Measurements from ENCODE around the gene NEDD4. TPM values are rescaled to one million over a fixed set of nuclear protein-coding genes. Genes with fewer than 3 reads are reported as not detected.
A peak's percentile ranks its signal among the peaks of the same experiment; 100 is the strongest.

The NEDD4 gene
- total RNA-seq, 1 donor from 2014 or later = 28.4 TPM

DNA sequence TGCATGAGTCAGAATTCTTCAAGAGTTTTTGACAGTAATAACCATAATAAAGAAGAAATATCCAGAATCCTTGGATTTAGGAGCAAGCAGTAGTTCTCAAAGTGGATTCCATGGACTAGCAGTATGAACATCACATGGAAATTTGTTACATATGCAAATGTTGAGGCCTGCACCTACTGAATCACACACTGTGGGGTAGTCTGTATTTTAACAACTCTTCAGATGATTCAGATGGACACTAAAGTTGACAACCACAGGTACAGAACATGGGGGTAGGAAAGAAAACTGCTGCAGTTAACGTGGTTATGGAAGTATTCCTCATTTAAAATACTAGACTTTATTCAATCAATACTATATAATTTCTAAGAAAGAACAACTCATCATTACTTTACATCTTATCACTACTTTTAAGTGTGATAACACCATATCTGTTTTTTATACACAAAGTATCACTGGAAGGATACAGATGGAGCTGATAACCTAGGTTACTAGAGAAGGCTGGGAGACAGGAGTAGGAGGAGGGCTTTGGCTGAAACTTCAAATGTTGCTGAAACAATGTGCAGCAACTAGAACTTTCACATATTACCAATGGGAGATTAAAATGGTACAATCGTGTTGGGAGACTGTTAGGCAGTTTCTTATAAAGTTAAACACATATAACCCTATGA is 11.7 kb downstream of the NEDD4 start:
- TF ChIP-seq, protein P1, sequence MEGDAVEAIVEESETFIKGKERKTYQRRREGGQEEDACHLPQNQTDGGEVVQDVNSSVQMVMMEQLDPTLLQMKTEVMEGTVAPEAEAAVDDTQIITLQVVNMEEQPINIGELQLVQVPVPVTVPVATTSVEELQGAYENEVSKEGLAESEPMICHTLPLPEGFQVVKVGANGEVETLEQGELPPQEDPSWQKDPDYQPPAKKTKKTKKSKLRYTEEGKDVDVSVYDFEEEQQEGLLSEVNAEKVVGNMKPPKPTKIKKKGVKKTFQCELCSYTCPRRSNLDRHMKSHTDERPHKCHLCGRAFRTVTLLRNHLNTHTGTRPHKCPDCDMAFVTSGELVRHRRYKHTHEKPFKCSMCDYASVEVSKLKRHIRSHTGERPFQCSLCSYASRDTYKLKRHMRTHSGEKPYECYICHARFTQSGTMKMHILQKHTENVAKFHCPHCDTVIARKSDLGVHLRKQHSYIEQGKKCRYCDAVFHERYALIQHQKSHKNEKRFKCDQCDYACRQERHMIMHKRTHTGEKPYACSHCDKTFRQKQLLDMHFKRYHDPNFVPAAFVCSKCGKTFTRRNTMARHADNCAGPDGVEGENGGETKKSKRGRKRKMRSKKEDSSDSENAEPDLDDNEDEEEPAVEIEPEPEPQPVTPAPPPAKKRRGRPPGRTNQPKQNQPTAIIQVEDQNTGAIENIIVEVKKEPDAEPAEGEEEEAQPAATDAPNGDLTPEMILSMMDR (IDR thresholded peaks at IDR 0.05) = no peak
- Mint-ChIP-seq H3K36me3 (ENCODE audit: low read depth) (peaks cover 4% of the 10 kb centered on the region), H3K4me3 (ENCODE audit: unreplicated experiment) (no peak overlapping the region), H3K27me3 (ENCODE audit: low read depth) (no peaks in the 10 kb centered on the region), H3K9me3 (ENCODE audit: low read depth) (peaks cover 2% of the 10 kb centered on the region), H3K4me1 (ENCODE audit: low read depth) (peaks cover 48% of the 10 kb centered on the region), H3K27ac (ENCODE audit: unreplicated experiment) (no peak overlapping the region)
- DNase-seq (ENCODE audit: low spot score) = no peak

DNA sequence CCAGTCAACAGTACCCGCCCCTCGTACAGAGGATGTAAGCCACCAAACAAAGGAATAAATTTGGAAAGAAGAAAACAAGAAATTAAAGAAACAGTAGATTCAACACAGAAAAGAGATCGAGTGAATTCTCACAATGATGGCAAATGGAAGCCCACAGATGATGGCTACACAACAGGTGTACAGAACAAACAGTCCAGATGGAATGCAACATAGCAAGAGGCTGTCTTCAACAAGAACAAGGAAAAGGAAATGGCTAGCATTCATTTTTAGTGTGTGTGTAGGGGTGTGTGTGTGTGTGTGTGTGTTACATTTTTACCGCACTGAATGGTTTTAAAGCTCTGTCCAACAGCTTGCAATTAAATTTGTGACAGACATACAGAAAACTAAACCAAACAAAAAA is 12.9 kb downstream of the NEDD4 start:
- Mint-ChIP-seq H3K27me3 (ENCODE audit: low read depth) (no peaks in the 10 kb centered on the region), H3K4me1 (ENCODE audit: low read depth) (peaks cover 42% of the 10 kb centered on the region), H3K36me3 (ENCODE audit: low read depth) (no peaks in the 10 kb centered on the region), H3K27ac (ENCODE audit: unreplicated experiment) (no peak overlapping the region), H3K4me3 (ENCODE audit: unreplicated experiment) (no peak overlapping the region), H3K9me3 (ENCODE audit: low read depth) (peaks cover 2% of the 10 kb centered on the region)
- DNase-seq (ENCODE audit: low spot score) = no peak
- TF ChIP-seq, protein P1 (IDR thresholded peaks at IDR 0.05) = no peak

DNA sequence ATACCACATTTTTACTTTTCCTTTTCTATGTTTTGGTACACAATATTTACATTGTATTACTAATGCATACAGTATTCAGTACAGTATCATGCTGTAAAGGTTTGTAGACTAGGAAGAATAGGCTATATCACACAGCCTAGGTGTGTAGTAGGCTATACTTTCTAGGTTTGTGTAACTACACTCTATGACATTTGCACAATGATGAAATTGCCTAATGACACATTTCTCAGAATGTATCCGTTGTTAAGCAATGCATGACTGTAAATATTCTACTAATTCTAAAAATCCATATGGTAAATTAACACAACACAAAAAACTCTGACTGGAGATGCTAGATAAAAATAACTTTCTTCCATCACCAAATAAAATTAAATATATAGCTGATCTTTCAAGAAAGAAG is 16.2 kb downstream of the NEDD4 start:
- H3K27me3 Mint-ChIP-seq (ENCODE audit: low read depth) = no peaks in the 10 kb centered on the region
- no peak overlapping the region for H3K4me3 Mint-ChIP-seq (ENCODE audit: unreplicated experiment)
- H3K9me3 Mint-ChIP-seq (ENCODE audit: low read depth) = peaks cover 22% of the 10 kb centered on the region
- TF ChIP-seq, protein P1 (IDR thresholded peaks at IDR 0.05) = no peak
- no peak overlapping the region for H3K27ac Mint-ChIP-seq (ENCODE audit: unreplicated experiment)
- H3K36me3 Mint-ChIP-seq (ENCODE audit: low read depth) = peaks cover 5% of the 10 kb centered on the region
- H3K4me1 Mint-ChIP-seq (ENCODE audit: low read depth) = peaks cover 30% of the 10 kb centered on the region
- no peak for DNase-seq (ENCODE audit: low spot score)

DNA sequence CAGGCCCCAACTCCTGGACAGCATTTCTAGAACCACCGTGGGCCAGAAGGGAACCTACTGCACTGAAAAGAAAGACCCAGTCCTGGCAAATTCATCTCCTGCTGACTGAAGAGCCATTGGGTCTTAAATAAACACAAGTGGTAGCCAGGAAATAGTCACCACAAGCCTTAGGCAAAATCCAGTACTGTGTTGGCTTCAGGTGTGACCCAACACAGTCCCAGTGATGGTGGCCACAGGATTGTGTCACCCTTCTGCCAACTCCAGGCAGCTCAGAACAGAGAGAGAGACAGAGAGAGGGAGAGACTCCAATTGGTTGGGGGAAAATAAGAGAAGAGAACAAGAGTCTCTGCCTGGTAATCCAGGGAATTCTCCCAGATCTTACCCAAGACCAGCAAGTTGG is 23.1 kb downstream of the NEDD4 start:
- Mint-ChIP-seq H3K27me3 (ENCODE audit: low read depth) (no peaks in the 10 kb centered on the region), H3K36me3 (ENCODE audit: low read depth) (peaks cover 8% of the 10 kb centered on the region), H3K27ac (ENCODE audit: unreplicated experiment) (peak overlapping the region; percentile 71), H3K4me1 (ENCODE audit: low read depth) (peaks cover 5% of the 10 kb centered on the region), H3K4me3 (ENCODE audit: unreplicated experiment) (no peak overlapping the region), H3K9me3 (ENCODE audit: low read depth) (peaks cover 18% of the 10 kb centered on the region)
- TF ChIP-seq, protein P1 (IDR thresholded peaks at IDR 0.05) = no peak
- no peak for DNase-seq (ENCODE audit: low spot score)

DNA sequence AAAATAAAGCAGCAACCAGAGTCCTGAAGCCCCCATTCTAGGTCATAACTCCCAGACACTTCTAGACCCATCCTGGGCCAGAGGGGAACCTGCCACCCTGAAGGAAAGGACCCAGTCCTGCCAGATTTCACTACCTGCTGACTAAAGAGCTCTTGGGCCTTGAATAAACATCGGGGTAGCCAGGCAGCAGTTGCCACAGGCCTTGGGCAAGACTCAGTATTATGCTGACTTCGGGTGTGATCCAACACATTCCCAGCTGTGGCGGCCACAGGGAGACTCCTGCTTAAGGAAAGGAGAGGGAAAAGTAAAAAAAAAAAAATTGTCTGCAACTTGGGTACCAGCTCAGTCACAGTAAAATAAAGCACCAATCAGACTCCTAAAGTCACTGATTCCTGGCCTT is 23.8 kb downstream of the NEDD4 start:
- no peak for DNase-seq (ENCODE audit: low spot score)

More for the DNA sequence above, 23.8 kb downstream of the NEDD4 start:
- Mint-ChIP-seq H3K4me3 (ENCODE audit: unreplicated experiment) (no peak overlapping the region), H3K4me1 (ENCODE audit: low read depth) (peaks cover 5% of the 10 kb centered on the region), H3K27me3 (ENCODE audit: low read depth) (no peaks in the 10 kb centered on the region), H3K36me3 (ENCODE audit: low read depth) (peaks cover 11% of the 10 kb centered on the region), H3K9me3 (ENCODE audit: low read depth) (peaks cover 16% of the 10 kb centered on the region), H3K27ac (ENCODE audit: unreplicated experiment) (no peak overlapping the region)
- TF ChIP-seq, protein P1 (IDR thresholded peaks at IDR 0.05) = no peak

Data from chondrocyte (in vitro differentiated cells).